Ureter (tissue), 1 donor: ENCODE measurements around the gene HSF2BP. TPM values are rescaled to one million over a fixed set of nuclear protein-coding genes. Genes with fewer than 3 reads are reported as not detected.
"Not testable (repeated sequence)": the region's sequence is repeated elsewhere in the genome, so short reads cannot be mapped to it uniquely, and the experiment has no call there.

Source experiments
- DNase-seq: peaks from one replicate; pipeline ENCODE4 v3.0.0-alpha.2; 2020; ENCODE audit warnings: low spot score
- total RNA-seq: library from RNA; stranded (reverse); gene quantifications from one replicate; pipeline ENCODE4 v1.2.4, GENCODE V29; 2023
- donor health status: DM: yes; HTN: yes; CAD: no.

The HSF2BP gene
- total RNA-seq, 1 donor from 2014 or later = 2.0 TPM

DNA sequence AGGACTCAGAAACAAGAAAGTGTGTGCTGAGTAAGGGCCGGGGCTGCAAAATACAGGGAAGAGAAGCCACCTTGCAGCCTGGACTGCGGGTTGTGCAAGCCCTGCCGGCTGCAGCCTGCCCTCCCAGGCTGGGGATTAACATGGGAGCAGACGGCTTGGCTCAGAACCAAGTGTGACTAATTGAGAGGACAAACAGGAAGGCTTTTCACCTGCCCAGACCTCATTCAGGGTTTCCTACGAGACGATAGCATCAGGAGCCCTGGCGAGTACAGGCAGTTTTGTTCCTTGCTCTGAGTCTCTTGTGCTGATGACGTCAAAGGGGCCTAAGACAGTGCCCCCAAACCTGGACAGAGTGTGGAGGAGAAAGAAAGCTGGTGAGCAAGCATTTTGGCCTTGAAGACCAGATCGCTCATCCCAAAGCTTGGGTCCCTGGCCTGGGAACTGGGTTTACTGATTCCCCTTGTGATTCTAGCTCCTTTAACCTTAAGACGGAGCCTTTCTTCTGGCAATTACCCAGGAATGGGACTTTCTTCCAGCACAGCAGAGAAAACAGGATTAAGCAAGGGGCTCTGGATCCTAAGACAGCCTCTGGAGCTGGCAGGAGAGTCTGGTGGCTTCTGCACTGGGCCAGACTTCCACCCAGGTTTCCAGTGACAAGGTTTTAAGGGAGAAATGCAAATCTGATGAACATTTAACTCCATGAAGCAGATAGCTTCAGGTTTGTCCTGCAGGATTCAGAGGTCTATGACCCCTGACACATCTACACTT lies 142.2 kb downstream of the HSF2BP start:
- not testable (repeated sequence) for DNase-seq

DNA sequence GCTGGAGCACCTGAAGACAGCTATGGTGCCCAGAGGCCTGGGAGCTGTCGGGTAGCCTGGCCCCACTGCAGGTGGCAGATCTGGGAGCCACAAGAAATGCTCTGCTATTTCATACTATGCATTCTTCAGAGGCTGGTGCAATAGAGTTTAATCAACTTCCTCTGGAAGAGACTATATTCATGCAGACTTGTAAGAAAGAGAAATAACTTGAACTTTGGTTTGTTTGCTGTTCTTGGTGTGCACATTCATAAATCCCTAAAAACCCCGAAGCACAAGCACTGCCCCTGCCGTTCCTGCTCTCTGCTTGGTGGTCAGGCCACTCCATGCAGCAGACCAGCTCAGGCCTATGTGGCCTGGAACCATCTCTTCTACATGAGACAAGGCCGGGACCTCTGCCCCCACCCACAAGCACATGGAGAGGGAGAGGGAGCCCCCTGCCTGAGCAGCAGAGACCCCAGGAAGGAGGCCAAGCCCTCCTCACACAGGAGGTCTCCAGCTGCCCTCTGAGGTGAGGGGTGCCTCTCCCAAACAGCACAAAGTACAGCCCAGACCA lies 142.9 kb downstream of the HSF2BP start:
- DNase-seq = not testable (repeated sequence)

DNA sequence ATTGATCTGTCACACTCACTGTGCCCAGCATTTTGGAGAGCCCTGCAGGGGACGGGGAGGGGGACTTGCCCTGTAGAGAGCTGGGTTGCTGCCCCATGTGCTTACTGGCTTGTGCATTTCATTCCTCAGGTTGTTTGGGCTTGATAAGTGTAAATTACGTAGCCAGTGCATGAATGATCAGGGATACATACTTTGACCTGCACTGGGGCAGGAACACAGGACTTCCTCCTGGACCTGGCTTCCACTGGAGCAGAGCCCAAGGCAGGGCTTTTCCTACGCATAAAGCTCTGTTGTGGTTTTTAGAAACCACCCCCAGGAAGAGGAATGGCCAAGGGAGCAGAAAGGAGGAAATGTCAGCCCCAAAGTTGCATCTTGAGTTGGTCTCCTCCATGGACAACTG lies 144.5 kb downstream of the HSF2BP start:
- not testable (repeated sequence) for DNase-seq

DNA sequence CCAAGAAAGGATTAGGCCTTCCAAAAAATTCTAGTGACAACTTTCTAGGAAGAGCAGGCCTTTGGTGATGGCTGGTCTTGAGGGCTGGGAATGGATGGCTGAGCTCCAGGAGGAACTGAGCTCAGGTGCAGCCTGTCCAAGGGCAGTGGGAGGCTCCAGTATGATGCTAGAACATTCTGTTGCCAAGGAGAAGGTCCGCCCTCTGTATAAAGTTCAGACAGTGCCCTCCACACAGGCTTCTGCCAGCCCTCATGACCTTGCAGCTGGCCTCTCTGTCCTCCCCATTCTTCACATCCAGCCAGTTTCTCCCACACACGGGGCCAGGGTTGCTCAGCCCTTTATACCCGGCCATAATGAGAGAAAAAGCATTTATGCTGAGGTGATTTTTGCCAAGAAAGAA lies 146.3 kb downstream of the HSF2BP start:
- DNase-seq = not testable (repeated sequence)

DNA sequence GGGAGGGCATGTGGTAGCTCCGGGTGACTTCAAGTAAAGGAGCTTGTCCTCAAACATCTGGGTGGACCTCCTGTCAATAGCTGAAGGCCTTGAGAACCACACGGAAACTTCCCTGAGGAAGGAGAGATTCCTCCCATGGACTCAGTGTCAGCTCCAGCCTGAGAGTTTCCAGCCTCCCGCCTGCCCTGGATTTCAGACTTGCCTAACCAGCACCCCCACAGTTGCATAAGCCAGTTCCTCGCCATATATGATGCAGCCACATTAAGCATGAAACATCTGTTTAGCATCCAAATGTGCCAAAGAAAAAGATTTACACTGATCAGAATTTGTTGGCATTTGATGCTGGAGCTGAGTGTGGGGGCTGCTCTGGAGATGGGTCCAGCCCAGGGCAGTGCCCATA lies 148.1 kb downstream of the HSF2BP start:
- DNase-seq = not testable (repeated sequence)

DNA sequence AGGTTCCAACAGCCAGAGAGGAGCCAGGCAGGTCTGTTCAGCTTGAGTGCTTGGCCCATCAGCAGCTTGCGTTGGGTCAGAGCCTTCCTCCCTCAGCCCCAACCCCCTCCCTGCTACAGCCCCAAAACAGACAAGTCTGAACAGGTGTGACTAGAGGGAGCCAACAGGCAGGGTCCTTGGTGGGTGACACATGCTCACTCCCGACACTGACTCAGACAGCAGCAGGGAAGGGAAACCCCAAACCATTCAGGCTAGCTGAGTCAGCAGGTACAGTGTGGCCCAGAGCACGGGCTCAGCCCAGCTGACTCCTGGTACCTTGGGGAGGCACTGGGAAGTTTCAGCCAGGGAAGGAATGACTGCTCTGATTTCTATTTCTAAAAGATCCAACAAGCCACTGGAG lies 148.6 kb downstream of the HSF2BP start:
- DNase-seq = not testable (repeated sequence)

DNA sequence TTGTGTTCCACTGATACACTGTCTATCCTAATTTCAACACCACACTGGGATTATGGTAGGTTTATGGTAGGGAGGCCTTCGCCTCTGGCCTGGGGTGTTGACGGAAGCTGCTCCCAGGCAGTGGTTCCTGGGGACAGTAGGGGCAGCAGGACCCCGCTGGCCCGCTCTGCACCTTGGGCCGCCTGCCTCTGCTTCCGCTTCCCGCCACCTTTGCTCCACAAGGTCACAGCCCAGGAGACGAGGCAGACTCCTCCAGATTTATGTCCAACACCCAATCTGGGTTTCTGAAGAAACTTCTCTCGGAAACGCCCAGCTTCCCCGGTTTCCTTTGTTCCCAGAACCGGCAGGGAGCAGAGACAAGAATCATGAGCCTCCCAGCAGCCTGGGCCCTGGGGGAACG lies 155.4 kb downstream of the HSF2BP start:
- DNase-seq = not testable (repeated sequence)

DNA sequence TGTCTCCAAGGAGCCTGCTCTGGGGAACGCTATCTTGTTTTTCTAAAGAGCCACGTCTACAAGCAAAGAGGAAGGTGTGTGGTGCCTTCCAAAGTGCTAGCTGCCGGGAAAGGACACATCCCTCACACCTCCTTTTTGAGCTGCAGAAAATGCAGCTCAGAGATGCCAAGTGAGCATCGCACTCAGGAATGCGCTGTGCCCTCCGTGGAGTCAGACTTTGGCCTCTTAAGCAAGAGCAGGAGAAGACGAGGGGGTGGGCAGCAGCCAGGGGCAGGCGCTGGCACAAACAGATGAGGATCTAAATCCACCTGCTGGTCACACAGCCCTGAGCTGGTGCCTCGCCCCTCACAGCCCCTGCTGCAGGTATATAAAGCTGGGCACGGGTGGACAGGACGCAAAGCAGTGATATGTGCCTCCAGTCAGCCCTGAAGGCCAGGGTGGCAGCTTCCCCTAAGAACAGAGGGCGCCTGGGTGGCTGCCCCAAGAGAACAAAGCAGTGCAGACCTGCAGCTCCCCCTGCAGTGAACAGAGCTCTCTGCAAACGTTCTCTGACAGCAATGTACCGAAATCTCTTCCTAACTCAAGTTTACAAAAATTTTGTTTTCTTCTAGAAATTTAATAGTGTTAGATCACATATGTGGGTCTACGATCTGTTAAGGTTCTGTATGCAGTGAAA lies 156.1 kb downstream of the HSF2BP start:
- not testable (repeated sequence) for DNase-seq

DNA sequence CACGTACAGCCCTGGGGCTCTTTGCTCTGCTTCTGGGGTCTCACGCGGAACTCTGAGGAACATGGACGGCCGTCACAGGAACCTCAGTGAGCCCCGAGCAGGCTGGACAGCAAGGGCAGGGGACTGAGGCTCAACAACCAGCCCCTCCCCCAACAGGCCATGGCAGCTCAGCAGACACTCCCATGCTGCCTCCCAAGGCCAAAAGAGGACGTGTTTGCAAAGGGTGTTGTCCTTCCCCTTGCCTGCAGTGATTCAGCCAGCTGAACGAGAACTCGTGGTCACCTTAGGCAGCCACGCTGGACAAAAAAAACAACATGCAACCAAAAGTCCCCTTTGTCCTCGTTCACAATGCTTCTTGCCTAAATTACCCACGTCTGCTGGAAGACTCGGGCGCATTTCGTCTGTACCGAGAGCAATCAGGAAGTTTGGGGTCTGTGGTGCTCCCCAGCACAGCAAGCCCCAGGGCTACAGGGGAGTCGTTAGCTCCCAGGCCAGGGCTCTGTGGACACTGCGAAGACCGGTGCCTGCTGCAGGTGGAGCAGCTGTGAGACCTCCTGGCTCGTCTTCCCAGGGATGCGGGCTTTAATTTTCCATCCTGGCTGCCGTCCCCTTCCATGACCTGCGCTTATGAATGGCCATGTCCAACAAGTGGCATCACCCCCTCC lies 156.7 kb downstream of the HSF2BP start:
- not testable (repeated sequence) for DNase-seq

DNA sequence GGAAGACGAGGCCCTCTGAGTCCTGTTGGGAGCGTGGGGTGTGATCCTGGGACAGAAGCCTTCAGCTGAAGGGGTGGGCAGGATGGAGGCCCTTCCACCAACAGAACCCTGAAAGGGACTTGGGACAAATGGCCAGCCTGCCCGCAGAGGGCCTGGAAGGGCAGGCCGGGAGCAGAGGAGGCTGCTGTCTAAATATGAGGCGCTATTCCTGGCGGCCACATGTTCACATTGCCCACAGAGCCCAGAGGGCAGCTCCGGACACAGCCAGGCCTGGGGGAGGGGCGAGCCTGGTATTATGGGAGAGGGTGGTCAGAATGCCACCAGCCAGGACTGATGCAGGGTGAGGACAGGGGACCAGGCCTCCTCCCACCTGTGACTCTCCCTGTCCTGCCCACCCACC lies 160.4 kb downstream of the HSF2BP start:
- DNase-seq = not testable (repeated sequence)

DNA sequence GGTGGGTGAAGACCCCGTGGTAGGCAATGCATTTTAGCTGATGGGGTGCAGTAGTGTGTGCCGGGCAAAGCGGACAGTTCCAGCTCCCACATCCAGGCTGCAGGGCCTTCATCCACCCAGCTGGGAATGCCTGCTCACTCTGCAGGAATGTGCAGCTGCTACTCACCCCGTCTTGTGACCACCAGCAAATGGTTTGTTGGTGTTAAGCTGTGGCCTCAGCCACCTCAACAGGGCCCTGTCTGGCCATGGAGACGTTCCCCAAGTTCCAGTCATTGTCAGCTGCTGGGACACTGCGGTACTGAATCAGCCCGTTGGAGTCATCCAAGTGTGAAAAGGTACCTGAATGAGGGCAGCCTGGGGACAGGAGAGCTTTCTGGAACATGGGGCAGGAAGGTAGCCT lies 161.2 kb downstream of the HSF2BP start:
- DNase-seq = not testable (repeated sequence)

DNA sequence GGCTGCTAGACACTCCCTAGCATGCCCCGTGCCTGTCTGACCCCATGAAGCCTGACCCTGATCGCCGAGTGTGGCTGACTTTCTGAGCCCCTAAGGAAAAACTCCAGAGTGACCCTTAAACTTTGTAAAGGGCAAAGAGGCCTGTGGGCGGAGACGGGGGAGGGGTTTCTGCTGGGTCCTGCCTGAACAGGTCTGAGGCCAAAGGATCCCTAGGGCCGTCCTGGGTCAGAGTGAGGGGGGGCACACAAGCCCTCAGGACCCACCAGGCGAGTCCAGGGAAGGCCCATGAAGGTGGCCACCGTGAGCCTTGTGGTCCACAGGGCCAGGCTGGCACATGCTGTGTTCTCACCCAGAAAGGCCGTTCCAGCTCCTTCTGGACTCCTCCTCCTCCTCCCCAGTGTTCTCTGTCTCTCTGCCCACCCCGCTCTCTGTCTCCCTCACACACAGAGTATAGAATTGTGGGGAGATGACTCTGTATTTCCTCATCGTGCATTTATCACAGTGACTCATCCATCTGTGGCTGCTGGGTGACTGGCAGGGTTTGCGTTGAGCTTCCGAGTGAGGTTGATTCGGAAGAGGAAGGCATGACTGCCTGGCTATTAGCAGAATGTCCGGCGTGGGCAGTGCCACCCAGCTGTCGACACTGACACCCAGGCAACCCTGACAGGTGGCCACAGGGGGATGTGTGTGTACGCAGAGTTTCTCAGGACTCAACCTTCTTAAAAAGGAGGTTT lies 164.8 kb downstream of the HSF2BP start:
- not testable (repeated sequence) for DNase-seq

DNA sequence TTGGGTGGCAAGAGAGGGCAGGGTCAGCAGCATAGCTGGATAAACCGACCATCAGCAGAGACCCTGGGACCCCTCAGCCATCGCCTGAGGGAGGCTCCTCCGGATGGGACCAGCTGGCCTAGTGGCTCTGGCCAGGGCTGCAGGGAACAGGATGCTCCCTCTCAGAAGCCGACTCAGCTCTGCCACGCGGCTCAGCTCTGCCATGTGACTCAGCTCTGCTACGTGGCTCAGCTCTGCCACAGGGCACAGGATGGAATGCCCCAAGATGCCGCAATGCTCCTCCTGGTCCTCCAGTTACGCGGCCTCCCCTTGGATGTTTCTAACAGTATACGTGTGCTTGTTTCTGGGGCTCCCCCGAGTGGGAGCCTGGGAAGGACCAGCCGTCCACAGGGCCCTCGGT lies 165.8 kb downstream of the HSF2BP start:
- DNase-seq = peak; percentile 17

DNA sequence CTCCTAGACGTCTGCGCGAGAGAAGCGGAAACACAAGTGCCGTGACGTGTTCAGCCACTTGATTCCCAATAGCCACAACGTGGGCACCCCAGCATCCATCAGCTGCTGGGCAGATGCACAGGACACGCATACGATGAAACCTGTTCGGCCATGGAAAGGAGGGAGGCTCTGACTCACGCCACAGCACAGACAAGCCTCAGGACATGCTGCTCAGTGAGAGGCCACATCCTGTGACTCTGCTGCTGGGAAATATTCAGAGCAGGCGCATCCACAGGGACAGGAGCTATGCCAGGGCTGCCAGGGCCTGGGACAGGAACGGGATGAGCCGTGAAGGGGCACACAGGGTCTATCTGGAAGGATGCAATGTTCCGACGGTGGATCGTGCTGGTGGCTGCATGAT lies 171.1 kb downstream of the HSF2BP start:
- not testable (repeated sequence) for DNase-seq

DNA sequence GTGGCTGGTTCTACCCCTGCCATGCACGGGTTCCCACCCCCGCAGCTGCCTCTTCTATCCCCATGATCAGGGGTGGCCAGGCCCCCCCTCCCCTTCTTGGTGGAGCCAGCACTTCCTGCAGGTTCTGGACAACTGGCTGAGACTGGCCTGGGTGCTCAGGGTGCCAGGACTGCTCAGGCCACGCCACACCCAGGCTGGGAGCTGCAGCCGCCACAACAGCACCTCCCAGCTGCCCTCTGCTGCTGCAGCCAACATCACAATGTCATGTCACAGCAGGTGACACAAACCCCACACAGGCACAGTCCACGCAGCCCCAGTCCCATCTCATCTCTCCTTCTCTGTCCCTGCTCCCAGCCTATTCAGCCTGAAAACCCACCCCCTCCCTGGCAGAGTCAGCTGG lies 173.2 kb downstream of the HSF2BP start:
- DNase-seq = not testable (repeated sequence)

DNA sequence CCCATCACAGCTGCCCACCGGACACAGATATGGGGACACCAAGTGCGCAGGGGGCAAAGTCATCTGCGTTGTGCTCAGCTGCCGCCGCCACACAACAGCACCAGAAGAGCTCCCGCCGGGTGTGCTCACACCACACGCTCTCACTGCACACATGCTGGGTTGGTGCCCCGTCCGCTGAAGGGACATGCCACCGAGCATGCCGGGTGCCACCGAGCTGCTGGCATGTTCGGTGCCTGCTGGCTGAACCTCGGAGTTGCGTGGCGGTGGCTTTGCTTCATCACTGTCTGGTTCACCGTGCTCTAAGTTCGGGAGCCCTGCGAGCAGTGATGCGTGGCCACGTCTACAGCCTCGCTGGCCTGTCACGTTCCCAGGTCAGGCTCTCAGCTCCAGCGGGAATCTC lies 174.3 kb downstream of the HSF2BP start:
- DNase-seq = not testable (repeated sequence)

DNA sequence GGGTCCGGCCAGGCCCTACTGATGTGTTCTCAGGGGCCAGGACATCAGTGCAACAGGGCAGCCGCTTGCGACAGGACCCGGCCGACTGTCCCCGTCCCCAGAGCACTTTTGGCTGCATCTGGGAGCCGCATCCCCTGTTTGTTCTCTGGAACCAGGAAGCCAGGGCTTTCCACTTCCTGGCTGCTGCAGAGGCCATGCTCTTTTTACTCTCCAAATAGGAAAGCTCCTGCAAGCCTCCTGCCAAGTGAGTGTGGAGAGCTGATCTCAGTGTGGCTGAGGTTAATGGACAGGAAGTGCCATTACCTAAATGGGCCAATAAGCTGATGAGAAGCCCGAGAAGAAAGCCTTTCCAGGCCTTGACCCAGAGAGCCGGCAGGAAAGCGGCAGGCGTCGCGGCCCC lies 180.1 kb downstream of the HSF2BP start:
- not testable (repeated sequence) for DNase-seq
